Muscle layer of duodenum (tissue), 2 donors: Measurements from ENCODE around the gene DOCK10.

Experiments
- H3K27ac ChIP-seq: one replicate; pipeline ENCODE4 v1.7.0; 2013; ENCODE audit warnings: mild to moderate bottlenecking, low read length
- H3K27me3 ChIP-seq: one replicate; pipeline ENCODE4 v1.7.0; 2013; ENCODE audit warnings: low read depth, mild to moderate bottlenecking, control low read depth, low read length
- H3K36me3 ChIP-seq, 2 donors: one replicate each; pipeline ENCODE4 v1.7.0; 2013; ENCODE audit warnings: low read length in 2 of 2, control low read depth in 1 of 2, mild to moderate bottlenecking in 1 of 2; ENCODE audit not compliant: insufficient read depth in 2 of 2, control insufficient read depth in 1 of 2
- H3K4me1 ChIP-seq, 2 donors: one replicate each; pipeline ENCODE4 v1.7.0; 2013; ENCODE audit warnings: low read length in 2 of 2, mild to moderate bottlenecking in 2 of 2, control low read depth in 1 of 2, moderate library complexity in 1 of 2; ENCODE audit not compliant: insufficient read depth in 2 of 2, control insufficient read depth in 1 of 2
- H3K4me3 ChIP-seq, 2 donors: one replicate each; pipeline ENCODE4 v1.7.0; 2013; ENCODE audit warnings: low read length in 2 of 2, low read depth in 1 of 2, mild to moderate bottlenecking in 1 of 2
- H3K9me3 ChIP-seq, 2 donors: one replicate each; pipeline ENCODE4 v1.7.0; 2013; ENCODE audit warnings: low read length in 2 of 2, control low read depth in 1 of 2, mild to moderate bottlenecking in 1 of 2; ENCODE audit not compliant: control insufficient read depth in 1 of 2
- donor health status: healthy.

Gene DOCK10

GRCh38 chr2:224994242-224994823, 47.9 kb downstream of the DOCK10 start:
- Histone ChIP-seq H3K4me3 (no peak overlapping the region), H3K9me3 (no peaks in the 10 kb centered on the region), H3K36me3 (no peaks in the 10 kb centered on the region), H3K4me1 (no peaks in the 10 kb centered on the region), H3K27me3 (no peaks in the 10 kb centered on the region), H3K27ac (no peak overlapping the region)

- Histone ChIP-seq H3K4me1 (no peaks in the 10 kb centered on the region), H3K27ac (no peak overlapping the region), H3K27me3 (no peaks in the 10 kb centered on the region), H3K9me3 (no peaks in the 10 kb centered on the region), H3K36me3 (no peaks in the 10 kb centered on the region), H3K4me3 (no peak overlapping the region)
Observed at GRCh38 chr2:224990710-224991109, 51.6 kb downstream of the DOCK10 start.

GRCh38 chr2:224987733-224988132, 54.5 kb downstream of the DOCK10 start:
- Histone ChIP-seq H3K4me3 (no peak overlapping the region), H3K27me3 (no peaks in the 10 kb centered on the region), H3K4me1 (peaks cover 1 to 16% of the 10 kb centered on the region in 2 donors), H3K36me3 (no peaks in the 10 kb centered on the region), H3K27ac (no peak overlapping the region), H3K9me3 (no peaks in the 10 kb centered on the region)

- H3K27me3 ChIP-seq = no peaks in the 10 kb centered on the region
- no peaks in the 10 kb centered on the region for H3K36me3 ChIP-seq
- no peak overlapping the region for H3K27ac ChIP-seq
- peaks cover 3 to 16% of the 10 kb centered on the region in 2 donors for H3K4me1 ChIP-seq
- H3K9me3 ChIP-seq = no peaks in the 10 kb centered on the region
- H3K4me3 ChIP-seq = no peak overlapping the region
Observed at GRCh38 chr2:224986477-224986876, 55.8 kb downstream of the DOCK10 start.

- peak overlapping the region in 1 of 2 donors; percentile 31 for H3K4me3 ChIP-seq
- peaks cover 3 to 16% of the 10 kb centered on the region in 2 donors for H3K4me1 ChIP-seq
- H3K36me3 ChIP-seq = no peaks in the 10 kb centered on the region
- peak overlapping the region; percentile 43 for H3K27ac ChIP-seq
- no peaks in the 10 kb centered on the region for H3K27me3 ChIP-seq
- no peaks in the 10 kb centered on the region for H3K9me3 ChIP-seq
Observed at GRCh38 chr2:224984637-224985036, 57.6 kb downstream of the DOCK10 start.

- Histone ChIP-seq H3K4me3 (peak overlapping the region; percentile 31 to 58), H3K4me1 (peaks cover 3 to 16% of the 10 kb centered on the region in 2 donors)
Observed at GRCh38 chr2:224983712-224984554, 58.3 kb downstream of the DOCK10 start.

GRCh38 chr2:224982910-224983711, 59.2 kb downstream of the DOCK10 start:
- H3K4me3 ChIP-seq = peak overlapping the region; percentile 31 to 58
- no peaks in the 10 kb centered on the region for H3K27me3 ChIP-seq
- H3K9me3 ChIP-seq = no peaks in the 10 kb centered on the region
- H3K4me1 ChIP-seq = peaks cover 3 to 16% of the 10 kb centered on the region in 2 donors
- no peaks in the 10 kb centered on the region for H3K36me3 ChIP-seq
- H3K27ac ChIP-seq = peak overlapping the region; percentile 43

More at GRCh38 chr2:224983712-224984554, 58.3 kb downstream of the DOCK10 start:
- peak overlapping the region; percentile 43 for H3K27ac ChIP-seq
- H3K27me3 ChIP-seq = no peaks in the 10 kb centered on the region
- no peaks in the 10 kb centered on the region for H3K9me3 ChIP-seq
- H3K36me3 ChIP-seq = no peaks in the 10 kb centered on the region

- Histone ChIP-seq H3K27me3 (no peaks in the 10 kb centered on the region), H3K36me3 (no peaks in the 10 kb centered on the region), H3K9me3 (no peaks in the 10 kb centered on the region), H3K27ac (peak overlapping the region; percentile 16), H3K4me3 (peak overlapping the region; percentile 31 to 58), H3K4me1 (peaks cover 3 to 16% of the 10 kb centered on the region in 2 donors)
Observed at GRCh38 chr2:224982226-224982625, 60.0 kb downstream of the DOCK10 start.

- Histone ChIP-seq H3K9me3 (no peaks in the 10 kb centered on the region), H3K27ac (no peak overlapping the region), H3K36me3 (no peaks in the 10 kb centered on the region), H3K27me3 (no peaks in the 10 kb centered on the region), H3K4me1 (no peaks in the 10 kb centered on the region), H3K4me3 (no peak overlapping the region)
Observed at GRCh38 chr2:224976629-224977525, 65.4 kb downstream of the DOCK10 start.

GRCh38 chr2:224975761-224976160, 66.5 kb downstream of the DOCK10 start:
- H3K4me3 ChIP-seq = no peak overlapping the region
- H3K9me3 ChIP-seq = no peaks in the 10 kb centered on the region

More at GRCh38 chr2:224975761-224976160, 66.5 kb downstream of the DOCK10 start:
- Histone ChIP-seq H3K4me1 (no peaks in the 10 kb centered on the region), H3K36me3 (no peaks in the 10 kb centered on the region), H3K27me3 (no peaks in the 10 kb centered on the region), H3K27ac (no peak overlapping the region)
